ENCODE data around the gene USHBP1.

DNA sequence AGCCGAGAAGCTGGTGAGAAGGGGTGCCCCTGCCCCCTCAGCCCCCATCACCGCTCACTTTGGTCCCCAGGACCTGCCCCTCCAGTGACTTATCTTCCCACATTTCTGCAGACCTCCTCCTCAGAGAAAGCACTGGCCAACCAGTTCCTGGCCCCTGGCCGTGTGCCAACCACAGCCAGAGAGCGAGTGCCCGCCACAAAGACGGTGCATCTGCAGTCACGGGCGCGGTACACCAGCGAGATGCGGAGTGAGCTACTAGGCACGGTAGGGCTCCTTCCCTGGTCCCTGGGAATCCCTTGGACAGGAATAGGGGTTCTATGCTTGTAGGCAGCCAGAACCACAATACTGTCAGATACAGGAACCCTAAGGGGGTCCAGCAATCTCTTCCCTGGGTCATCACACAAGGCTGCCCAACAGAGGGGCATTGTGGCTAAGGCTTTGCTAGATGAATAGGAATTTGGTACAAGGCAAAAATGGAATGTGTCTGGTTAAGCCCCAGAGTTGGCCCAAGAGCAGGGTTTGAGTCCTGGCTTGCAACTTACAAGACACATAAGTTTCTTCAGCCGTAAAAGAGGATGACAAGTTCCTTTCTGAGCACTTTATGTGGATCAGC, 48.4 kb downstream of the USHBP1 start:
- TF ChIP-seq EZH2 (IDR thresholded peaks at IDR 0.05) = no peak
- TF ChIP-seq, protein P1, sequence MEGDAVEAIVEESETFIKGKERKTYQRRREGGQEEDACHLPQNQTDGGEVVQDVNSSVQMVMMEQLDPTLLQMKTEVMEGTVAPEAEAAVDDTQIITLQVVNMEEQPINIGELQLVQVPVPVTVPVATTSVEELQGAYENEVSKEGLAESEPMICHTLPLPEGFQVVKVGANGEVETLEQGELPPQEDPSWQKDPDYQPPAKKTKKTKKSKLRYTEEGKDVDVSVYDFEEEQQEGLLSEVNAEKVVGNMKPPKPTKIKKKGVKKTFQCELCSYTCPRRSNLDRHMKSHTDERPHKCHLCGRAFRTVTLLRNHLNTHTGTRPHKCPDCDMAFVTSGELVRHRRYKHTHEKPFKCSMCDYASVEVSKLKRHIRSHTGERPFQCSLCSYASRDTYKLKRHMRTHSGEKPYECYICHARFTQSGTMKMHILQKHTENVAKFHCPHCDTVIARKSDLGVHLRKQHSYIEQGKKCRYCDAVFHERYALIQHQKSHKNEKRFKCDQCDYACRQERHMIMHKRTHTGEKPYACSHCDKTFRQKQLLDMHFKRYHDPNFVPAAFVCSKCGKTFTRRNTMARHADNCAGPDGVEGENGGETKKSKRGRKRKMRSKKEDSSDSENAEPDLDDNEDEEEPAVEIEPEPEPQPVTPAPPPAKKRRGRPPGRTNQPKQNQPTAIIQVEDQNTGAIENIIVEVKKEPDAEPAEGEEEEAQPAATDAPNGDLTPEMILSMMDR (IDR thresholded peaks at IDR 0.05) = no peak
